Stimulated activated naive CD4-positive, alpha-beta T cell treated with Interleukin-2 at 50 U/mL for 16 hours (primary cell): ENCODE results near the gene FXYD3.
"Not testable (repeated sequence)": the region's sequence is repeated elsewhere in the genome, so short reads cannot be mapped to it uniquely, and the experiment has no call there.

Source experiments
- DNase-seq: peaks from one replicate; lab custom pipeline; 2025; lab: John Stamatoyannopoulos, UW

FXYD3 gene

DNA sequence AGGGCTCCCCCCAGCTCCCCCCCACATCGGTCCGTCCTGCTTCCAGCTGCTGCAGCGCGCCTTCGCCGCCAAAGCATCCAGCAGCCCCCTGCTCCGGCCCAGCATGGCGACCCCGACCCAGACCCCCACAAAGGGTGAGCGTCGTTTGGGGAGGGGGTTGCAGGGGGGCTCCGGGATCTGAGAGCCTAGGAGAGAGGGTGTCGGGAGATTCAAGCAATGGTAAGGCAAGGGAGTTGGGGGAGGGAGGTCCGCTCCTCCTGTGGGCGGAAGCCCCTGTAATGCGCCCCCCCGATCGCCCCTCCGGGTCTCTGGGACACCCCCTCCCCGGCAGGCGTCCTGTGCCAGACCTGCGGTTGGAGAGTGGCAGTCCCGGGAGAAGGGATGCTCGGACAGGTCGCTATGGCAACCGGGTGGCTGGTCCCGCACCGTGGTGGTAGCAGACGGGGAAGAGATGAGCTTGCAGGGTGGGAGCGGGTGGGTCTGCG is 27.6 kb downstream of the FXYD3 start, which contains the start of gene FXYD7:
TSS of gene FXYD7 (plus strand) at position 25 of the 485 bp plus-strand sequence. CDS start at position 104, 79 bp downstream.
- no peak for DNase-seq

DNA sequence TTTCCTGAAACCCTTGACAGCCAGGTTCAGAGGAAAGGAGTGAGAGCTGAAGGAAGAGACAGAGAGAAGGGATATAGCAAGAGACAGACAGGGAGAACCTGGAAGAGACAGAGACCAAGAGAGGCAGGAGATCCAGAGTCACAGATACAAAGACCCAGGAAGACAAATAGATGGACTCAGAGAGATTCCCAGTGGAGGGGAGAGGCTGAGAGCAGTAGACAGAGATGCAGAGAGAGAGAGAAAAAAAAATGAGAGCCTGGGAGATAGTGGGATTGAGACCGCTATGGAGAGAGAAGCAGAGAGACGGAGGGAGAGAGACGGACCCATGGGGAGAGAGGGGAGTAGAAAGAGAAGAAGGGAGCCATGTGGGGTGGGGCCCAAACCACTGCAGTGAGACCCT is 28.2 kb downstream of the FXYD3 start:
- no peak for DNase-seq

DNA sequence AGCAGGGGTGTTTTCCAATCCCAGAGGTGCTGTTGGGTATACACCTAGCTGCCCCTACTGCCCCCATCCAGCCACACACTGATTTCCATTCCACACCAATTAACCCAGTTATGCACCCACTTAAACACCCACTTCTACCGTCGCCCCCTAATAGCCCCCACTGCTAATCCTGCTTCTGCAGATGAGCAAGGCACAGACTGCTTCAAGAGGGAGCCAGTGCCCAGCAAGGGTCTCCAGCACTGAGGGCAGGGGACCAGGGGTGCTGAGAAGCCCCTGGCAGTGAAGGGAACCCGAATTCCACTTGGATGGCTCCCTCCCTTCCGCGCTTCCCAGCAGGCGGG is 28.6 kb downstream of the FXYD3 start:
- DNase-seq, result no peak

DNA sequence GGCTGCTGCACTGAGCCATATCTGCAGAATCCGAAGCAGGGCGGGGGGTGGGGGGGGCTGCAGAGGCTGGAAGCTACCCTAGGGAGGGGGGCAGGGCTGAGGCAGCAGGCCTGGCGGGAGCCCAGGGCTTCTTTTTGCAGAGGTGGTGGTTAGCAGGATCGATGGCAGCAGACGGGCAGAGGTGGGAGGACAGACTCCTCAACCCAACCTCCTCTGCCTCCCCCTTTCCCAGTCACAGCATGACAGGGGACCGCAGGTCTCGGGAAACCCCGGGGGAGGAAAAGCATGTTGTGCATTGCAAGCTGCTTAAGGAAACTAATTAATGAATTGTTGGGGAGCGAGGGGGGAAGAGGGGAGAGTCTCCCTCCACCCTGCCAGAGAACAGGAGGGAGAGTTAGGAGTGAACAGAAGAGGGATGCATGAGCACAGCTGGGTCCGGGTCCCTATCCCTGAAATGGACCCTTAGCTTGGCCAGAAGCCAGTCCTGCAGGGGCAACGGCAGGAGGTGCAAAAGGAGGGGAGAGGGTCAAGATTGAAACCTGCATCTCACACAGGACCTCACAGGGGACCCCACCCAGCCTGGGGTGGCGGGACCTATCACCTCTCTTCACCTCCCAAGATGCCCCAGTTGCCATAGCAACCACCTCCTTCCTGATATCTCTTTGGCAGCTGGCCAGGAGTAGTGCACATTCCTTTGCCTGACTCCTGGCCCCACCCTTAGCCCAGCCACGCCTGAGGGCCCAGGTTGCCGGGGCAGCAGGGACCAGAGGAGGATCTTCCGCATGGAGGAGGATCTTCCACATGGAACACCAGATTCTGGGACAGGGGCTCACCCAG is 29.2 kb downstream of the FXYD3 start:
- DNase-seq, result peak; percentile 5

DNA sequence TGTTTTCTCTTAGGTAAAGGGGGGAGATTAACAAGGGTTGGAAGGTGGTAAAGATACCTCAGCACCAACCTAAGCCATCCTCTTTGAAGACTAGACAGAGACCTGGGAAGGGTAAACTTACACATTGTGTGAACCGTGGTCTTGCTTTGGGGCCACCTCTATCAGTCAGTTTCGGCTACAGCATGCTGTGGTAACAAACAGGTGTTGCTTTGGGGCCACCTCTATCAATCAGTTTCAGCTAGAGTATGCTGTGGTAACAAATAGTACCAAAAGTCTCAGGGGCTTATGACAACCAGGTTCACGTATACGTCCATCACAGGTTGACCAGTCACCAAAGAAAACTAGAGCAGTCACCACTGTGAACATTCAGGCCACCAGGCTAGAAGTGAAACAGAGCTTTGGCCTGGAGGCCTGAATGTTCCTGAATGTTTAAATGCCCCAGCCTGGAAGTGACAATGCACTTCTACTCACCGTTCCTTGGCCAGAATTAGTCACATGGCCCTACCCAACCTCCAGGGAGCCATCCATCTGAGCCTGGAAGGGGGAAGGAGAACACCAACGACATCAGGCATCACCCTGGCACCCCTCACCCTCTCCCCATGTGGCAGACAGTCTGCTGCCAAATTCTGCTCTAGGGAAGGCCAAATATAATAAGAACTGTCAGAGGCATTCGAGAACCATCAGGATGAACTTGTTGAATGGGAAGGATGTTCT is 31.3 kb downstream of the FXYD3 start:
- no peak for DNase-seq

DNA sequence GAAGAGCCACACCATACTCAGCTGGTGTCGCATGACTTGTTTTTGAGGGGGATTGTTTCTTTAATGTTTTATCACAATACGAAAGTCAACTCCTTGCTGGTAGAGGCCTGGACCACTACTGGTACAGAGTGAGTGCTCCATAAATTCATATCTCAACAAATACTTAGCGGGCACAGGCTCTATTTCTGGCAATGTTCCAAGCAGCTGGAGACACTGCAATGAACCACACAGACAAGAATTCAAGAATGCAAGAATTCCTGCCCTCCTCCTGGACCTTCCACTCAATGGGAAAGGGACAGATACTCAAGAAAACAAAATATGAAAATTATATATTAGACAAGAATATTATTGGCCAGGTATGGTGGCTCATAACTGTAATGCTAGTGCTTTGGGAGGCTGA is 33.8 kb downstream of the FXYD3 start:
- no peak for DNase-seq

DNA sequence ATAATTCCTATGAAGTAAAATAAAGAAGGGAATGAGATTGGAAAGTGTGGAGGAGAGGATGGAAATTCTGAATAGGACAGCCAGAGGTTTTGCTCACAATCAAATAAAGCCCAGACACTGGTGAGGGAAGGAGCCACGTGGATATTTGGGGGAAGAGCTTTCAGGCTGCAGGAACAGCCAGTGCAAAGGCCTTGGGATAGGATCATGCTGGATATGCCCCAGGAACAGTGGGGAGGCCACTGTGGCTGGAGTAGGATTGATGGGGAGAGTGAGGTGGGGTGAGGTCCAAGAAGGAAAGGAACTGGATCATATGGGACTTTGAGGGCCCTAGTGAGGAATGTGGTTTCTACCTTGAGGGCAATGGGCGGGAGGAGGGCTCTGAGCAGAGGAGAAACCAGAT is 34.8 kb downstream of the FXYD3 start:
- DNase-seq, result no peak

DNA sequence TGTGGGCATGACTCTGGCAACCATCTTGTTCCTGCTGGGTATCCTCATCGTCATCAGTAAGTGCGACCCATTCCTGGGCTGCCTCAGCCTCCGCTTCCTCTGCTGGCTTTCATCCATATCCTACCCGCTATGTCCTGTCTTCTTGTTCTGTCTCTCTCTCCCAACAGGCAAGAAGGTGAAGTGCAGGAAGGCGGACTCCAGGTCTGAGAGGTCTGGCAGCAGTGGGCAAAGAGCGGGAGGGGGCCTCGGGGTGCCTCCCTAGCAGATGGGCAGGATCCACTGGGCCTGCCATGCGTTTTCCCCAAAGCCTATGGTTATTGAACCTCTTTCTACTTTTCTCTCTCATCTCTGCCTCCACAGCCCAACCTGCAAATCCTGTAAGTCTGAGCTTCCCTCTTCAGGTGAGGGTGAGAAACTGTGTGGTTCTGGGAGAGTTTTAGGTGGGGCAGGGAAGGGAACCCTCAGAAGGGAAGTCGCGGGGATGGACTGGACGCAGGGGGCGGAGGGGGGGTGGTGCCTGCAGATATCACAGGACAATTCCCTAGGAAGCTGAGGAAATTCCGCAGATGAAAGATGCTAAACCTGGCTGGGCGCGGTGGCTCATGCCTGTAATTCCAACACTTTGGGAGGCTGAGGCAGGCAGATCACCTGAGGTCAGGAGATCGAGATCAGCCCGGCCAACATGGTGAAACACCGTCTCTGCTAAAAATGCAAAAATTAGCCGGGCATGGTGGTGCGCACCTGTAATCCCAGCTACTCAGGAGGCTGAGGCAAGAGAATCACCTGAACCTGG is 35.8 kb downstream of the FXYD3 start:
- no peak for DNase-seq

DNA sequence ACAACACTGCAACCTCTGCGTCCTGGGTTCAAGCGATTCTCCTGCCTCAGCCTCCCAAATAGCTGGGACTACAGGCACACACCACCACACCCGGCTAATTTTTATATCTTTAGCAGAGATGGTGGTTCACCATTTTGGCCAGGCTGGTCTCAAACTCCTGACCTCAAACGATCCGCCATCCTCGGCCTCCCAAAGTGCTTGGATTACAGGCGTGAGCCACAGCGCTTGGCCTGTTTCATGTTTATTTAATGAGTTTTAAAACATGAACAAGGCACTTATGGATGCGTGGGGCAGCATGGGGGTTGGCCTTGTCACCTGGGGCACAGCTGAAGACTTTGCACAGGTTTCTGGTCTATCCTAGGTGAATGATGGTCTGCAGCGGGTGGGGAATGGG is 37.5 kb downstream of the FXYD3 start:
- not testable (repeated sequence) for DNase-seq

DNA sequence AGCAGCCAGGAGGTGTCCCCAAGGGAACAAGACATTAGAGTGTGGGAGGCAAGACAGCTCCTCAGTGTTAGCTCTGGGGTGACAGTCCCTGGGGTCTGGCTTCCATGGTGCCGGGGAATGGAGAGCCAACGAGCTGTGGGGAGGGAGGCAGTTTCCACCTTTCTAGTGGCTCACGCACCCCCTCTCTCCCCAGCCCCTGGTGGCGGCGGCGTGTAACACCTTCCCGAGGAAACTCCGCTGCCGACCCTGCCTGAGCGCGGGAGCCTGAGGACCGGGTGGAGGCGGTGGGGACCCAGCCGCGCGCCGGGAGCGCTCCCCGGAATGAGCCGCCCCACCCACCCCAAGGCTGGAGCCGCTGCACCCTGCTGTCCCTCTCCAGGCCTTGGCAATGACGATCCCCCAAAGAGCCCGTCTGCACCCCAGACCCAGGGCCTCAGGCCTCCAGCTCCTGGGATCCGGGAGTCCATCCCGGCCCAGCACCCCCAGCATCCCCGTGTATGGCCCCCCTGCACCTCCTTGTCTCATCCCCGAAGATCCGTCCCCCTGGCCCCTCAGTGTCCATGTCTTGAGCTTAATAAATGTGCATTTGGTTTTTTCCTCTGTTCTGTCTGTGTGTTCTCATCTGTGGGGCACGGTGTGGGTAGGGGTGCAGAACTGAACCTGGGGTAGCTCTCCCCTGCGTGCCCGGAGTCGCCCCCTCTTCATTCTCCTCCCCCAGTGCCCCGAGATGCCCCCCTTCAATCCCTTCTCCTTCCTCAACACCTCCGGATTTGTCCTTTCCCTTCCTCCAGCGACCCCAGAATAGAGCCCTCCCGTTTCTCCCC is 38.3 kb downstream of the FXYD3 start:
- DNase-seq, result peak; percentile 70

DNA sequence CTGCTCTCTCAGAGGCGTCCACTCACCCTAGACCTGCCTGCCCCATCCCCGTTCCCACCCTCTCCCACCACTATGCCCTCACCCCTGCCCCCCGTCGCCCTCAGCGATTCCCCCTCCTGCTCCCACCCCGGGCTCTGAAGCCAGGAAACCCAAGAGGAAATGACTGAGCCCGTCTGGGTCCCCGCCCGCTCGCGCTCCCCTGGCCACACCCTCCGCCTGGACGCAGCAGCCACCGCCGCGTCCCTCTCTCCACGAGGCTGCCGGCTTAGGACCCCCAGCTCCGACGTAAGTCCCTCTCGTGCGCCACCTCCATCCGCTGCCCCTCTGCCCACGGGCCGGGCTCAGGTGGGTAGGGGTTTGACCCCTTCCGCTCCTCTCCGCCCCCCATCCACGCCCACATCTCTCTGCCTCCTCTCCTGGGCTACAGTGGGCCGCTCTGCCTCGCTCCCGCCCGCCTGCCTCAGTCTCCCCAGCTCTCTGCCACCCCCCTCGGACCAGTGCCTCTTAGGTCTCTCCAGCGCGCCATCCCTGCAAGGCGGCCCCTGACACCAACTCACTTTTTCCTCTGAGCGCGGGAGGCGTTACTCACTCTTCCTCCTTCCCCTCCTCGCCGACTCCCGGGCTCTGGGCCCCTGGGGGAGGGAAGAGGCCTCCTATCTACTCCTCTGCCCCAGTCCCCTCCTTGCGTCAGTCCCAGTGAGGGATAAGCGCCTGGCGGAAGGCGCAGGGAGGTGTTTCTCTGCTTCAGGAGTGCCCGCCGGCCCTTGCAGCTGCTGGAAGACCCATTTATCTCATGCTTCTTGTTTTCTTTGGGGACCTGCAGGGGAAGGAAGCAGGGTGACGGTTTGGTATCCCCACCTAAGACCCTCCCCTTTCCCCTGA is 39.1 kb downstream of the FXYD3 start, which contains the start of gene FXYD5:
TSS of gene FXYD5 (plus strand) at position 211 of the 882 bp plus-strand sequence. CDS start 816 bp downstream, outside the sequence.
- DNase-seq, result peak; percentile 86

DNA sequence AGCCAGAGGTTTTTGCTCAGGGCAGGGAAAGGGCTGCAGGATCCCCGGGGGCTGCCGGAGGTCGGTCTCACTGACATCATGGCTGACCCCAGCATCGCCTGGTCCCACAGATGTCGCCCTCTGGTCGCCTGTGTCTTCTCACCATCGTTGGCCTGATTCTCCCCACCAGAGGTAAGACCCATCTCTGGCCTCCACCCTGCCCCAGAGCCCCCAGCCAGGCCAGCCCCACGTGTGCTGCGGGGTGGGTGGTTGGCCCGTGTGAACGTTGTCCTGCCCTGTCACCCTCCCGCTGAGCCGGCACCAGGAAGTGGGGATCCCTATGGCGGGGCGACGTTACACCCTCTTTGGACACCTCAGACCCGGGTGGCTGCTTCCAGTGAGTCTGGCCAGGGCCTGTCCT is 39.8 kb downstream of the FXYD3 start:
- DNase-seq, result peak; percentile 11

DNA sequence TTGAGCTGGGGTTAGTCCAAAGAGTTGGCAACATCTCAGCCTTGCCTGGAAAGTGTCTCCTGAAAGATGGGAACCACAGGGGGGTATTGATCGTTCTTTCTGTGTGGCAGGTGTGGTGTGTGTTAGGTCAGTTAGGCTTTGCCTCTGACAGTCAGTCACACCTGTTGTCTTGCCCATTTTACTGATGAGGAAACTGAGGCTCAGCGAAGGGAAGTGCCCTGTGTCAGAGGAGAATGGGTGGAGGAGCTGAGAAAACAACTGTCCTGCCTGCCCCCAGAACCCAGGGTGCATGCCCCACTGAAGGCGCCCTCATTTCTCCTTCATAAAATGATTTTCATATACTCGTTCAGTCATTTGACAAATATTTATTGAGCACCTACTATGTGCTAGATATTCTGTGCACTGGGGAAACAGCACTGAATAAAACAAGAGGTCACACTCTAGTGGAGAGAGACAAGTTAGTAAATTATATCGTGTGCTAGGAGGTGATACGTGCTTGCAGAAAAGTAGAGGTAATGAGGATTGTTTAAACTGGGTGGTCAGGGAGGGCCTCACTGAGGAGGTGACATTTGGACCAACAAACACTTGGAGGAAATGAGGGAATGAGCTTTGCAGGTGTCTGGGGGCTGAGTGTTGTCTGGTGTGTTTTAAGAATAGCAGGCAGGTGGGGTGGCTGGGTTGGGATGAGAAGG is 40.5 kb downstream of the FXYD3 start:
- no peak for DNase-seq

DNA sequence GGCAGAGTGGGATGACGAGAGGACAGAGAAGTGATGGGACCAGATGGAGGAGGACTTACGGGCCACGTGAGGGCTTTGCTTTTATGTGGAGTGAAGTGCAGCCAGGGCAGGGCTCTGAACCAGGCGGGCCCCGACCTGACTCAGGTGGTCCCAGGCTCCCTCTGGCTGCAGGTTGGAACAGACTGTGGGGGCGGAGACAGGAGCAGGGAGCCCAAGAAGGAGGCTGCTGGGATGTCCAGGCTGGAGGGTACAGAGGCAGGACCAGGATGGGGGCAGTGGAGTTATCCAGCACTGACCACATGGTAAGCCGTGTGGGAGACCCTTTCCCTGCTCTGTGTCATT is 41.0 kb downstream of the FXYD3 start:
- DNase-seq, result no peak

DNA sequence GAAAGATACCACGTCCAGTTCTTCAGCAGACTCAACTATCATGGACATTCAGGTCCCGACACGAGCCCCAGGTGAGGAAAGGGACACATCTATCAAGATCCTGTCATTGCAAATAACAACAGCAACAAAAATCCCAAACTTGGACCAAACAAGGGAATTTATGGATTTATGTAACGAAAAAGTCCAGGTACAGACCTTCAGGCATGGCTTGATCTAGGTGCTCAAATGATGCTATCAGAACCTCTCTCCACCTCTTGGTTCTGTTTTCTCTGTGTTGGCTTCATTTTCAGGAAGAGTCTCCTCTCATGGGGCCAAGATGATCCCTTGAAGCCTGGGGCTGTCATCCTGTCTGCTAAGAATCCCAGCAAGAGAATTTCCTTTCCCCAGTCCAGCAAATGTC is 41.8 kb downstream of the FXYD3 start:
- no peak for DNase-seq

DNA sequence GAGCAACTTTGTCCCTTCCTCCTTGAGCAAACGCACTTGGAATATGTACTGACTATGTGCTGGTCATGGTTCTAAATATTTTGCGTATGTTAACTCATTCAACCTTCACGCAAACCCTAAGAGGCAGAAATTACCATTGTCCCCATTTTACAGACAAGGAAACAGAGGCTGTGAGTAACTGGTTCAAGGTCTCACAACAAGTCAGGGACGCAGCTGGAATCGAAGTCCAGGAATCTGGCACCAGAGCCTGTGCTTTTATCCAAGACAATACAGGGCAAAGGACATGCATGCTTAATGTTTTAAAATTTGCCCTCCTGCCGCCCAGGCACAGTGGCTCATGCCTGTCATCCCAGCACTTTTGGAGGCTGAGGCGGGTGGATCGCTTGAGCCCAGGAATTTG is 44.0 kb downstream of the FXYD3 start:
- DNase-seq, result no peak

DNA sequence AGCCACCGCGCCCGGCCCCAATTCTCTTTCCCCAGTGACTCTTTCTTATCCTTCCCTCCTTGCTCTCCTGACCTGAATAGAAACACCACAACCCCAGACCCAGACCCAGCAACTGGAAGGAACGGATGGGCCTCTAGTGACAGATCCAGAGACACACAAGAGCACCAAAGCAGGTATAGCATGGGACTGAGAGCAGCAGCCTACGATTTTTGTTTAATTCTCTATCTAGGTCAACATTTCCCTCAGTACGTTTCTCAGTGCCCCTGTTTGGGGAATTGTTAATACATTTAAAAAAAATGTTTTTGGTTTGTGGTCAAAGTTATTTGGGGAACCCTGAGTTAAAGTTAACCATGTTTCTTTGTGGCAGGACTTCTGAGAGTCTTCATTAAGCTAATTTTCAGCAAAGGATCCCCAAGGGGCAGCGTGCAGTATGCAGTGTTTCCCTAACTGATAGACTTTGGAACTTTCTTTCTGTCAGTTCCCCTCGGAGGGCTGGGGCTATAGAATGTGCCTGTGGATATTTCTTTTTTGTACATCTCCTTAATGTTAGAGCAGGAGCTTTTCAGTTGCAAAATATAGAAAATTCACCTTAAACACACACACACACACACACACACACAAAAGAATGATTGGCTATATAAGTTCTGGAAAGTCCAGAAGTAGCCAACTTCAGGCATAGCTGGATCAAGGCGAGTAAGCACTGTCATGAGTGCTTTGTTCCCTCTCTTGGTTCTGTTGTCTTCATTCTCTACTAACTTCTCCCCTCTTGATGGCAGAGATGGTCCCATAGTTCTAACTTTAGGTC is 45.2 kb downstream of the FXYD3 start:
- DNase-seq, result no peak

DNA sequence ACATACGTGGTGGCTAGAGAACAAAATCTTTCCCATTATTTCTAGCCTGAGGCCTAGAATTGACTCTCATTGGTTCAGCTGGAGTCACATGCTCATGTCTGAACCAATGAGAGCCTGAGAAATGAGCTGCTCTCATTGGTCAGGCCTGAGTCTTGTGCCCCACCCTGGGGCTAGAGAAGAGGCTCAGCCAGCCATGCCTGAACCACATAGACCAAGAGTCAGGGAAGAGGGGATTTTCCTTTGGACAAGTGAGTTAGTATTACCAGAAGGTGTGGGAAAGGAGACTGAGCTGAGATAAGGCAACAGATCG is 45.8 kb downstream of the FXYD3 start:
- no peak for DNase-seq
